Ascending aorta (tissue), 2 donors: ENCODE measurements around the gene CTIF. TPM values are rescaled to one million over a fixed set of nuclear protein-coding genes. Genes with fewer than 3 reads are reported as not detected.

ENCODE experiments used
- DNase-seq, 2 donors: peaks; one replicate each; pipeline ENCODE4 v3.0.0-alpha.2; 2019; ENCODE audit warnings: low spot score in 2 of 2
- H3K27ac ChIP-seq, 2 donors: fragments of 200-600 bp; sonication (generic); one replicate each; pipeline ENCODE4 v1.5.1; 2016 to 2017; ENCODE audit warnings: mild to moderate bottlenecking in 1 of 2
- H3K27me3 ChIP-seq: fragments of 200-600 bp; sonication (generic); one replicate; pipeline ENCODE4 v1.5.1; 2017
- H3K36me3 ChIP-seq, 2 donors: fragments of 200-600 bp; sonication (generic); one replicate each; pipeline ENCODE4 v1.5.1; 2016
- H3K4me1 ChIP-seq, 2 donors: fragments of 200-600 bp; sonication (generic); one replicate each; pipeline ENCODE4 v1.5.1; 2016 to 2017; ENCODE audit warnings: mild to moderate bottlenecking in 1 of 2
- H3K4me3 ChIP-seq, 2 donors: fragments of 200-600 bp; sonication (generic); one replicate each; pipeline ENCODE4 v1.5.1; 2016 to 2017; ENCODE audit warnings: mild to moderate bottlenecking in 1 of 2
- H3K9me3 ChIP-seq, 2 donors: fragments of 200-600 bp; sonication (generic); one replicate each; pipeline ENCODE4 v1.5.1; 2016
- CTCF ChIP-seq, 3 experiments: fragments of 200-600 bp in 2 of 3; fragments of 450-650 bp in 1 of 3; sonication (generic) in 2 of 3; IDR thresholded peaks; one replicate each; pipeline ENCODE4 v1.5.1; 2016 to 2019; ENCODE audit warnings: antibody characterized with exemption in 3 of 3, mild to moderate bottlenecking in 1 of 3, moderate library complexity in 1 of 3
- intact Hi-C: fragments of 100-400 bp; cut with DNase I; formaldehyde crosslinking; loops from one replicate; pipeline ENCODE4 v1.15.1; 2023
- total RNA-seq: library from RNA; depleted of rRNA; stranded (reverse); fragments of >200 nt; gene quantifications from one replicate; pipeline ENCODE4 v1.1.0, GENCODE V29; 2016

Gene CTIF
- total RNA-seq, 1 donor from 2014 or later, result 55.3 TPM

GRCh38 chr18:48780913-48781162 lies 242.0 kb downstream of the CTIF start:
- TF ChIP-seq CTCF (IDR thresholded peaks at IDR 0.05), result no peak
- peak overlapping the region in 1 of 2 donors; percentile 26 for H3K4me3 ChIP-seq
- intact Hi-C loops, result loop anchor here (2.0 to 5.0 kb wide), 5 partner anchors 32 to 216 kb away; partner anchors contain the start of gene SMAD7
- no peaks in the 10 kb centered on the region for H3K36me3 ChIP-seq
- no peaks in the 10 kb centered on the region for H3K27me3 ChIP-seq
- no peaks in the 10 kb centered on the region for H3K9me3 ChIP-seq
- H3K4me1 ChIP-seq, result peaks cover 39 to 77% of the 10 kb centered on the region in 2 donors
- no peak for DNase-seq
- H3K27ac ChIP-seq, result peak overlapping the region; percentile 94 to 95

- Histone ChIP-seq H3K9me3 (no peaks in the 10 kb centered on the region), H3K27ac (peak overlapping the region; percentile 94 to 95), H3K36me3 (no peaks in the 10 kb centered on the region), H3K4me3 (peak overlapping the region; percentile 3 to 26), H3K4me1 (peaks cover 39 to 80% of the 10 kb centered on the region in 2 donors), H3K27me3 (no peaks in the 10 kb centered on the region)
- intact Hi-C loops, result loop anchor here (2.0 to 5.0 kb wide), 5 partner anchors 33 to 216 kb away; partner anchors contain the start of gene SMAD7
- no peak for TF ChIP-seq CTCF (IDR thresholded peaks at IDR 0.05)
- DNase-seq, result peak; percentile 88 to 96
Observed at GRCh38 chr18:48781163-48781987, 242.5 kb downstream of the CTIF start.

GRCh38 chr18:48781988-48782363 lies 243.1 kb downstream of the CTIF start:
- Histone ChIP-seq H3K4me3 (peak overlapping the region; percentile 3 to 26), H3K27ac (peak overlapping the region; percentile 94 to 95), H3K4me1 (peaks cover 39 to 82% of the 10 kb centered on the region in 2 donors), H3K9me3 (no peaks in the 10 kb centered on the region), H3K36me3 (no peaks in the 10 kb centered on the region), H3K27me3 (no peaks in the 10 kb centered on the region)
- intact Hi-C loops, result loop anchor here (2.0 to 5.0 kb wide), 6 partner anchors 25 to 215 kb away; partner anchors contain the start of gene SMAD7
- TF ChIP-seq CTCF (IDR thresholded peaks at IDR 0.05), result no peak
- no peak for DNase-seq

- Histone ChIP-seq H3K36me3 (no peaks in the 10 kb centered on the region), H3K27me3 (no peaks in the 10 kb centered on the region), H3K27ac (peak overlapping the region; percentile 94 to 95), H3K9me3 (no peaks in the 10 kb centered on the region), H3K4me3 (peak overlapping the region in 1 of 2 donors; percentile 26), H3K4me1 (peaks cover 39 to 81% of the 10 kb centered on the region in 2 donors)
- peak; percentile 53 to 87 for DNase-seq
- intact Hi-C loops, result loop anchor here (2.0 to 5.0 kb wide), 4 partner anchors 24 to 215 kb away; no protein-coding TSS in a partner anchor
- no peak for TF ChIP-seq CTCF (IDR thresholded peaks at IDR 0.05)
Observed at GRCh38 chr18:48782381-48782861, 243.6 kb downstream of the CTIF start.

- H3K27me3 ChIP-seq, result no peaks in the 10 kb centered on the region
- H3K27ac ChIP-seq, result peak overlapping the region; percentile 94 to 95
- H3K4me1 ChIP-seq, result peaks cover 42 to 81% of the 10 kb centered on the region in 2 donors
- no peaks in the 10 kb centered on the region for H3K36me3 ChIP-seq
- intact Hi-C loops, result loop anchor here (2.0 to 5.0 kb wide), 4 partner anchors 23 to 213 kb away; no protein-coding TSS in a partner anchor
- no peak for DNase-seq
- no peak for TF ChIP-seq CTCF (IDR thresholded peaks at IDR 0.05)
- H3K9me3 ChIP-seq, result no peaks in the 10 kb centered on the region
- H3K4me3 ChIP-seq, result no peak overlapping the region
Observed at GRCh38 chr18:48783616-48784520, 245.0 kb downstream of the CTIF start.
